HCT116 (cell line): Measurements from ENCODE around the gene TTC32. TPM values are rescaled to one million over a fixed set of nuclear protein-coding genes. Genes with fewer than 3 reads are reported as not detected.

Source experiments
- ATAC-seq: fragments of 200-7000 bp; cut with Tn5 transposase; 2 replicates; pipeline ENCODE4 v1.9.1; 2020; ENCODE audit warnings: mild to moderate bottlenecking, moderate library complexity
- BruUV-seq: library from RNA; stranded (reverse); fragments of 400-500 nt; replicated peaks from 2 replicates; lab custom pipeline; 2021; lab: Mats Ljungman, UMichigan
- CTCF ChIA-PET: fragments of 300-600 bp; sonication (Branson Sonifier 250); formaldehyde crosslinking; loops from one replicate; lab custom pipeline; 2021; ENCODE audit warnings: antibody characterized with exemption; lab: Charles Lee
- POLR2A ChIA-PET: fragments of 300-600, 350-600 bp; sonication (Branson Sonifier 250); formaldehyde crosslinking; loops from one replicate; lab custom pipeline; 2021; ENCODE audit warnings: antibody characterized with exemption; lab: Charles Lee
- RAD21 ChIA-PET, 2 experiments: fragments of 300-600 bp; sonication (Branson Sonifier 250); formaldehyde crosslinking; loops; one replicate each; lab custom pipeline; 2023; ENCODE audit warnings: low total read pairs in 2 of 2; ENCODE audit not compliant: uncharacterized antibody in 2 of 2, unreplicated experiment in 2 of 2, low non-redundant PET in 1 of 2; lab: Charles Lee
- DNase-seq: peaks from one replicate; pipeline ENCODE4 v3.0.0-alpha.2; 2010; ENCODE audit warnings: low read depth, low spot score
- H2AFZ ChIP-seq: fragments of 200-600 bp; shearing (Covaris generic), sonication (generic); 2 replicates; pipeline ENCODE4 v1.6.1; 2017; ENCODE audit warnings: low read depth, mixed run types, mixed read lengths, antibody characterized with exemption, low read length; ENCODE audit not compliant: poor library complexity, severe bottlenecking
- H3K27ac ChIP-seq: 2 replicates; pipeline ENCODE4 v1.5.1; 2012; ENCODE audit warnings: low read depth, low read length
- H3K27me3 ChIP-seq: fragments of 200-600 bp; sonication (generic); 2 replicates; pipeline ENCODE4 v1.6.1; 2016; ENCODE audit warnings: mixed run types, low read length, mixed read lengths; ENCODE audit not compliant: insufficient read depth
- H3K36me3 ChIP-seq, 2 experiments: fragments of 200-500 bp in 1 of 2; fragments of 200-600 bp in 1 of 2; sonication (Bioruptor generic) in 1 of 2; sonication (generic) in 1 of 2; 2 replicates each; pipeline versions ENCODE4 v1.5.1 to v1.6.1; 2014 to 2016; ENCODE audit warnings: low read length in 2 of 2, inconsistent platforms in 1 of 2, mixed read lengths in 1 of 2, mixed run types in 1 of 2; ENCODE audit not compliant: insufficient read depth in 2 of 2, control insufficient read depth in 1 of 2
- H3K4me1 ChIP-seq, 2 experiments: fragments of 200-600 bp in 1 of 2; sonication (generic) in 1 of 2; 2 replicates each; pipeline versions ENCODE4 v1.5.1 to v1.6.1; 2012 to 2017; ENCODE audit warnings: low read length in 2 of 2, inconsistent platforms in 1 of 2, mild to moderate bottlenecking in 1 of 2, mixed read lengths in 1 of 2, mixed run types in 1 of 2, moderate library complexity in 1 of 2; ENCODE audit not compliant: insufficient read depth in 2 of 2, control insufficient read depth in 1 of 2
- H3K4me2 ChIP-seq: fragments of 200-600 bp; sonication (generic); 2 replicates; pipeline ENCODE4 v1.6.1; 2017; ENCODE audit warnings: mixed run types, low read length, mixed read lengths
- H3K4me3 ChIP-seq, 2 experiments: fragments of 200-600 bp in 1 of 2; sonication (generic) in 1 of 2; replicated peaks in 1 of 2; 2 replicates each; pipeline ENCODE4 v1.5.1; 2011 to 2016; ENCODE audit warnings: low read length in 2 of 2, control low read depth in 1 of 2, low read depth in 1 of 2, mild to moderate bottlenecking in 1 of 2, mixed read lengths in 1 of 2, mixed run types in 1 of 2
- H3K79me2 ChIP-seq: fragments of 200-600 bp; sonication (generic); 2 replicates; pipeline ENCODE4 v1.6.1; 2017; ENCODE audit warnings: mild to moderate bottlenecking, mixed run types, low read length, moderate library complexity, mixed read lengths; ENCODE audit not compliant: insufficient read depth
- H3K9ac ChIP-seq: fragments of 200-600 bp; sonication (generic); 2 replicates; pipeline ENCODE4 v1.6.1; 2016; ENCODE audit warnings: low read length, mixed read lengths
- H3K9me2 ChIP-seq: fragments of 200-600 bp; sonication (generic), shearing (Covaris generic); 2 replicates; pipeline ENCODE4 v1.6.1; 2017; ENCODE audit warnings: mixed run types, mild to moderate bottlenecking, moderate library complexity; ENCODE audit not compliant: insufficient read depth
- H3K9me3 ChIP-seq, 2 experiments: fragments of 200-500 bp in 1 of 2; fragments of 200-600 bp in 1 of 2; sonication (Bioruptor generic) in 1 of 2; sonication (generic) in 1 of 2; 2 replicates each; pipeline ENCODE4 v1.6.1; 2014 to 2017; ENCODE audit warnings: low read length in 2 of 2, mixed read lengths in 2 of 2, inconsistent platforms in 1 of 2, low read depth in 1 of 2, mild to moderate bottlenecking in 1 of 2, mixed run types in 1 of 2, moderate library complexity in 1 of 2; ENCODE audit not compliant: control insufficient read depth in 1 of 2, insufficient read depth in 1 of 2
- H4K20me1 ChIP-seq: fragments of 200-600 bp; sonication (generic), shearing (Covaris generic); 2 replicates; pipeline ENCODE4 v1.6.1; 2017; ENCODE audit warnings: mixed run types, mild to moderate bottlenecking, moderate library complexity; ENCODE audit not compliant: insufficient read depth
- EGR1 ChIP-seq: IDR thresholded peaks from 2 replicates; pipeline ENCODE4 v1.6.1; 2012; ENCODE audit warnings: low read depth
- ELF1 ChIP-seq: IDR thresholded peaks from 2 replicates; pipeline ENCODE4 v1.6.1; 2012; ENCODE audit warnings: low read depth, borderline replicate concordance
- EZH2 ChIP-seq: fragments of 200-600 bp; sonication (generic); IDR thresholded peaks from 2 replicates; pipeline ENCODE4 v1.6.1; 2017; ENCODE audit warnings: antibody characterized with exemption, mixed run types
- EZH2phosphoT487 ChIP-seq: fragments of 200-600 bp; IDR thresholded peaks from 2 replicates; pipeline ENCODE4 v1.6.1; 2018; ENCODE audit warnings: antibody characterized with exemption, borderline replicate concordance
- FOSL1 ChIP-seq: IDR thresholded peaks from 2 replicates; pipeline ENCODE4 v1.6.1; 2012; ENCODE audit warnings: low read depth
- JUND ChIP-seq: IDR thresholded peaks from 2 replicates; pipeline ENCODE4 v1.6.1; 2012
- POLR2AphosphoS5 ChIP-seq: IDR thresholded peaks from 2 replicates; pipeline ENCODE4 v1.6.1; 2011; ENCODE audit warnings: mild to moderate bottlenecking, low read depth, low read length, moderate library complexity
- RAD21 ChIP-seq: IDR thresholded peaks from 2 replicates; pipeline ENCODE4 v1.6.1; 2012; ENCODE audit warnings: low read depth, mild to moderate bottlenecking
- SP1 ChIP-seq: IDR thresholded peaks from 2 replicates; pipeline ENCODE4 v1.6.1; 2012; ENCODE audit warnings: low read depth
- SRF ChIP-seq: IDR thresholded peaks from 2 replicates; pipeline ENCODE4 v1.6.1; 2012; ENCODE audit warnings: low read depth
- TCF7L2 ChIP-seq: IDR thresholded peaks from 2 replicates; pipeline ENCODE4 v1.7.0; 2011; ENCODE audit warnings: borderline replicate concordance, inconsistent platforms; ENCODE audit not compliant: insufficient read depth, insufficient read length; ENCODE audit errors: extremely low read depth
- YY1 ChIP-seq: IDR thresholded peaks from 2 replicates; pipeline ENCODE4 v1.6.1; 2011; ENCODE audit warnings: low read length, low read depth, moderate library complexity, mild to moderate bottlenecking; ENCODE audit not compliant: insufficient replicate concordance; ENCODE audit errors: extremely low read depth
- ZFX ChIP-seq: fragments of 450-650 bp; IDR thresholded peaks from 2 replicates; pipeline ENCODE4 v1.6.1; 2017
- ZNF274 ChIP-seq: fragments of 200-500 bp; sonication (Bioruptor generic); IDR thresholded peaks from 2 replicates; pipeline ENCODE4 v1.6.1; 2014; ENCODE audit warnings: mild to moderate bottlenecking, low read depth, low read length, inconsistent platforms
- intact Hi-C: fragments of 100-400 bp; cut with micrococcal nuclease; formaldehyde crosslinking; loops from 2 replicates; pipeline ENCODE4 v1.10.0; 2022
- total RNA-seq: library from RNA; stranded (reverse); gene quantifications from one replicate; pipeline ENCODE4 v1.2.1, GENCODE V29; 2021; ENCODE audit not compliant: unreplicated experiment
- TF ChIP-seq, protein P1 (sequence below): IDR thresholded peaks from 2 replicates; pipeline ENCODE4 v1.6.1; 2012
- TF ChIP-seq, protein P2 (sequence below): IDR thresholded peaks from 2 replicates; pipeline ENCODE4 v1.6.1; 2011; ENCODE audit warnings: mild to moderate bottlenecking, low read length, moderate library complexity; ENCODE audit not compliant: insufficient replicate concordance; ENCODE audit errors: extremely low read depth
- TF ChIP-seq, protein P3 (sequence below), 3 experiments: fragments of 200-600 bp in 1 of 3; sonication (generic) in 1 of 3; IDR thresholded peaks in 2 of 3; conservative IDR thresholded peaks in 1 of 3; 2 replicates each; pipeline ENCODE4 v1.5.1; 2012 to 2017; ENCODE audit warnings: low read depth in 2 of 3, low read length in 2 of 3, antibody characterized with exemption in 1 of 3, borderline replicate concordance in 1 of 3, control low read depth in 1 of 3, mild to moderate bottlenecking in 1 of 3, mixed read lengths in 1 of 3, mixed run types in 1 of 3, moderate library complexity in 1 of 3; ENCODE audit not compliant: insufficient read depth in 1 of 3
- TF ChIP-seq, protein P4 (sequence below): IDR thresholded peaks from 2 replicates; pipeline ENCODE4 v1.6.1; 2012; ENCODE audit warnings: low read depth

The TTC32 gene
- total RNA-seq, 1 experiment from 2014 or later = 6.3 TPM

DNA sequence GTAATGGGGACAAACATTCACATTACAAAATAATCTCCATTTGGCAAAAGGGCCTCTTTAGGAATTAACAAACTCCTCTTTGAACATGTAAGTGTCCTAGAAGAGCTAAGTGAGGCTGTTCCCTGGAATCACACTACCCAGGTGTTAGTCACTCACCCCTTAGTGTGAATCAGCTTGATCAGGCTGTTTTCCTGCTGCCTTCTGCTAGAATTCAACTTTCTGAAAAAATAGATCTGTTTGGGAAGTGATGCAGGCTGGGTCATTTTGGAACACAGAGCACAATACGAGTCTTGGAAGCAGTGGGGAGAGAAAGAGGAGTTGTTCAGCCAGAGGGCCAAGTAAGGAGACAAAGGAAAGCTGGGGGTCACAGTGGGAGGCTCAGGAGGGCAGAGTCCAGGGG, 40.0 kb downstream of the TTC32 start:
- TF ChIP-seq, protein P1, sequence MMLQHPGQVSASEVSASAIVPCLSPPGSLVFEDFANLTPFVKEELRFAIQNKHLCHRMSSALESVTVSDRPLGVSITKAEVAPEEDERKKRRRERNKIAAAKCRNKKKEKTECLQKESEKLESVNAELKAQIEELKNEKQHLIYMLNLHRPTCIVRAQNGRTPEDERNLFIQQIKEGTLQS = no peak
- TF ChIP-seq YY1 (no peak), TCF7L2 (no peak), JUND (no peak), ZNF274 (no peak), SRF (no peak), EGR1 (no peak), POLR2AphosphoS5 (no peak), ELF1 (no peak), FOSL1 (no peak), SP1 (no peak), EZH2phosphoT487 (no peak), EZH2 (no peak), ZFX (no peak), RAD21 (no peak)
- TF ChIP-seq, protein P2, sequence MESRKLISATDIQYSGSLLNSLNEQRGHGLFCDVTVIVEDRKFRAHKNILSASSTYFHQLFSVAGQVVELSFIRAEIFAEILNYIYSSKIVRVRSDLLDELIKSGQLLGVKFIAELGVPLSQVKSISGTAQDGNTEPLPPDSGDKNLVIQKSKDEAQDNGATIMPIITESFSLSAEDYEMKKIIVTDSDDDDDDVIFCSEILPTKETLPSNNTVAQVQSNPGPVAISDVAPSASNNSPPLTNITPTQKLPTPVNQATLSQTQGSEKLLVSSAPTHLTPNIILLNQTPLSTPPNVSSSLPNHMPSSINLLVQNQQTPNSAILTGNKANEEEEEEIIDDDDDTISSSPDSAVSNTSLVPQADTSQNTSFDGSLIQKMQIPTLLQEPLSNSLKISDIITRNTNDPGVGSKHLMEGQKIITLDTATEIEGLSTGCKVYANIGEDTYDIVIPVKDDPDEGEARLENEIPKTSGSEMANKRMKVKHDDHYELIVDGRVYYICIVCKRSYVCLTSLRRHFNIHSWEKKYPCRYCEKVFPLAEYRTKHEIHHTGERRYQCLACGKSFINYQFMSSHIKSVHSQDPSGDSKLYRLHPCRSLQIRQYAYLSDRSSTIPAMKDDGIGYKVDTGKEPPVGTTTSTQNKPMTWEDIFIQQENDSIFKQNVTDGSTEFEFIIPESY = no peak
- TF ChIP-seq, protein P3, sequence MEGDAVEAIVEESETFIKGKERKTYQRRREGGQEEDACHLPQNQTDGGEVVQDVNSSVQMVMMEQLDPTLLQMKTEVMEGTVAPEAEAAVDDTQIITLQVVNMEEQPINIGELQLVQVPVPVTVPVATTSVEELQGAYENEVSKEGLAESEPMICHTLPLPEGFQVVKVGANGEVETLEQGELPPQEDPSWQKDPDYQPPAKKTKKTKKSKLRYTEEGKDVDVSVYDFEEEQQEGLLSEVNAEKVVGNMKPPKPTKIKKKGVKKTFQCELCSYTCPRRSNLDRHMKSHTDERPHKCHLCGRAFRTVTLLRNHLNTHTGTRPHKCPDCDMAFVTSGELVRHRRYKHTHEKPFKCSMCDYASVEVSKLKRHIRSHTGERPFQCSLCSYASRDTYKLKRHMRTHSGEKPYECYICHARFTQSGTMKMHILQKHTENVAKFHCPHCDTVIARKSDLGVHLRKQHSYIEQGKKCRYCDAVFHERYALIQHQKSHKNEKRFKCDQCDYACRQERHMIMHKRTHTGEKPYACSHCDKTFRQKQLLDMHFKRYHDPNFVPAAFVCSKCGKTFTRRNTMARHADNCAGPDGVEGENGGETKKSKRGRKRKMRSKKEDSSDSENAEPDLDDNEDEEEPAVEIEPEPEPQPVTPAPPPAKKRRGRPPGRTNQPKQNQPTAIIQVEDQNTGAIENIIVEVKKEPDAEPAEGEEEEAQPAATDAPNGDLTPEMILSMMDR (IDR thresholded peaks at IDR 0.05 in 2 of 3, conservative IDR thresholded peaks at IDR 0.05 in 1 of 3; ENCODE audit: borderline replicate concordance in 1 of 3, insufficient read depth in 1 of 3, low read depth in 2 of 3, low read length in 2 of 3) = no peak
- TF ChIP-seq, protein P4, sequence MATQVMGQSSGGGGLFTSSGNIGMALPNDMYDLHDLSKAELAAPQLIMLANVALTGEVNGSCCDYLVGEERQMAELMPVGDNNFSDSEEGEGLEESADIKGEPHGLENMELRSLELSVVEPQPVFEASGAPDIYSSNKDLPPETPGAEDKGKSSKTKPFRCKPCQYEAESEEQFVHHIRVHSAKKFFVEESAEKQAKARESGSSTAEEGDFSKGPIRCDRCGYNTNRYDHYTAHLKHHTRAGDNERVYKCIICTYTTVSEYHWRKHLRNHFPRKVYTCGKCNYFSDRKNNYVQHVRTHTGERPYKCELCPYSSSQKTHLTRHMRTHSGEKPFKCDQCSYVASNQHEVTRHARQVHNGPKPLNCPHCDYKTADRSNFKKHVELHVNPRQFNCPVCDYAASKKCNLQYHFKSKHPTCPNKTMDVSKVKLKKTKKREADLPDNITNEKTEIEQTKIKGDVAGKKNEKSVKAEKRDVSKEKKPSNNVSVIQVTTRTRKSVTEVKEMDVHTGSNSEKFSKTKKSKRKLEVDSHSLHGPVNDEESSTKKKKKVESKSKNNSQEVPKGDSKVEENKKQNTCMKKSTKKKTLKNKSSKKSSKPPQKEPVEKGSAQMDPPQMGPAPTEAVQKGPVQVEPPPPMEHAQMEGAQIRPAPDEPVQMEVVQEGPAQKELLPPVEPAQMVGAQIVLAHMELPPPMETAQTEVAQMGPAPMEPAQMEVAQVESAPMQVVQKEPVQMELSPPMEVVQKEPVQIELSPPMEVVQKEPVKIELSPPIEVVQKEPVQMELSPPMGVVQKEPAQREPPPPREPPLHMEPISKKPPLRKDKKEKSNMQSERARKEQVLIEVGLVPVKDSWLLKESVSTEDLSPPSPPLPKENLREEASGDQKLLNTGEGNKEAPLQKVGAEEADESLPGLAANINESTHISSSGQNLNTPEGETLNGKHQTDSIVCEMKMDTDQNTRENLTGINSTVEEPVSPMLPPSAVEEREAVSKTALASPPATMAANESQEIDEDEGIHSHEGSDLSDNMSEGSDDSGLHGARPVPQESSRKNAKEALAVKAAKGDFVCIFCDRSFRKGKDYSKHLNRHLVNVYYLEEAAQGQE = no peak
- Histone ChIP-seq H3K4me2 (no peak overlapping the region), H3K9me2 (no peaks in the 10 kb centered on the region), H2AFZ (no peak overlapping the region), H4K20me1 (no peaks in the 10 kb centered on the region), H3K27ac (no peak overlapping the region), H3K79me2 (no peaks in the 10 kb centered on the region), H3K4me3 (no peak overlapping the region), H3K27me3 (no peaks in the 10 kb centered on the region; the same call in 1 of the 2 replicates), H3K9ac (no peak overlapping the region), H3K36me3 (no peaks in the 10 kb centered on the region), H3K4me1 (peaks cover 0 to 8% of the 10 kb centered on the region in 2 experiments; a peak in 1 of 4 replicates), H3K9me3 (no peaks in the 10 kb centered on the region)
- POLR2A ChIA-PET = no interaction called here
- BruUV-seq = no TSS peak
- ATAC-seq = no peak
- CTCF ChIA-PET = interaction anchor here (1.7 to 2.4 kb wide), 2 partner anchors 492 to 1341 kb away, joined by 7 to 14 read pairs; no protein-coding TSS in a partner anchor
- RAD21 ChIA-PET = no interaction called here
- DNase-seq = no peak
- intact Hi-C loops = loop anchor here (2.0 to 5.0 kb wide), 4 partner anchors 190 to 1425 kb away; no protein-coding TSS in a partner anchor
